HTERT RPE-1 (cell line): ENCODE results near the gene TMEM37.
"Not testable (repeated sequence)": the region's sequence is repeated elsewhere in the genome, so short reads cannot be mapped to it uniquely, and the experiment has no call there.

ENCODE experiments used
- in situ Hi-C: fragments of 300-500 bp; cut with MboI; formaldehyde crosslinking; loops from 4 replicates; pipeline ENCODE4 v1.14.3; 2020; ENCODE audit warnings: low sequenced_read_pairs

The TMEM37 gene, protein sequence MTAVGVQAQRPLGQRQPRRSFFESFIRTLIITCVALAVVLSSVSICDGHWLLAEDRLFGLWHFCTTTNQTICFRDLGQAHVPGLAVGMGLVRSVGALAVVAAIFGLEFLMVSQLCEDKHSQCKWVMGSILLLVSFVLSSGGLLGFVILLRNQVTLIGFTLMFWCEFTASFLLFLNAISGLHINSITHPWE

DNA sequence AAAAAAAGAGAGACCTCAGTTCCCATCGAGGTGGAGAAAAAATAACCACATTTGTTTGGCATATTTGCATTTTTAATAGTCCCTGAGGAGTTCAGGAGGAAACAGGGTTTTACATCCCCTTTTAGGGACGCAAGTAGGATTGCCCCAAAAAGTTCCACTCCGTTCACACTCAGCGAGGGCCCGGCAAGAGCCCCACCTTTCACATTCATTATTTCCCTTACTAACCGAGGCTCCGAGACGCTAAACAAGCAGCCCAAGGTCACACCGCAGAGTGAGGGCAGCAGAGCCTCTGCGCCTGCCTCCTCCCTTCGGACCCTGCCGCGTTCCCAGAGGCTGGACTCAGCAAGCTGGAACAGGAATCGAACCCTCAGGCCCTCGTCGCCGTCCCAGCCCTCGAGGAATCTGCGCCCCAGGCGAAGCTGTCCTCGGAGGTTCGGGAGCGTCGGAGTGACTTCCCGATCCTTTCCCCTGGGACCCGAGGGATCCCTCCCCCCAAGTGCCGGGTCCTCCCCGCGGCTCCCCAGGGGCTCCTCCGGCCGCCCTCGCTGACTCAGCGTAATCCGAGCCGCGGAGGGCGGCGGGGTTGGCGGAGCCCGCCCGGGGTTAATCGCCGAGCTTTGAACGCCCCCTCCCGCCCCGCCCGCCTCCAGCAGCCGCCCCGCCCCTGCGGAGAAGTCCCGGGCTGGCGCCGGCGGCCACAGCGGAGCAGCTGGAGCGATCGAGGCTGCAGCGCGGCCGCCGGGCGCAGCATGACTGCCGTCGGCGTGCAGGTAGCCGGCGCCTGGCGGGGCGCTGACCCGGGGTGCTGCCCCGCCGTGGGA is at the start of gene TMEM37:
Gene TMEM37, plus strand, starts transcription at position 700 of the 821 bp plus-strand sequence. Its CDS starts 50 bp downstream, at position 750.
- in situ Hi-C loops = no loop called here

- in situ Hi-C loops = no loop called here
Observed at GRCh38 chr2:119383410-119384140, 48.1 kb upstream of the TMEM37 start.

DNA sequence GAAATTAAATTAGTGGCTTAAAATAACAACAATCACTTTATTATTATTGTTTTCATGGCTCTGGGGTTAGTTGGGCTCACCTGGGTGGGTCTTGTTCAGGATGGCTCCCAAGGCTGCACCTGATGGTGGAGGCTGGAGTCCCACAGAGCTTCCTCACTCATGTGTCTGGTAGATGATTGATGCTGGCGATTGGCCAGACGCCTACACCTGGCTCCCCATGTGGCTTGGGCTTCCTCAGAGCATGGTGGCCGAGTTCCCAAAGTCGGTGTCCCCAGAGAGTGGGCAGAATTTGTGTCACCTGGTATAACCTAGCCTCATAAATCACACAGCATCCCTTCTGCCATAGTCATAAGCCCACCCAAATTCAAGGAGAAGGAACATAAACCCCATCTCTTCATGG is 46.7 kb upstream of the TMEM37 start:
- in situ Hi-C loops = no loop called here

GRCh38 chr2:119385466-119385865 is 46.2 kb upstream of the TMEM37 start:
- in situ Hi-C loops = no loop called here

- in situ Hi-C loops = no loop called here
Observed at GRCh38 chr2:119387381-119388129, 44.1 kb upstream of the TMEM37 start.

GRCh38 chr2:119389615-119390306 is 41.9 kb upstream of the TMEM37 start:
- in situ Hi-C loops = no loop called here

GRCh38 chr2:119393971-119394748 is 37.5 kb upstream of the TMEM37 start:
- in situ Hi-C loops = no loop called here

- in situ Hi-C loops = no loop called here
Observed at GRCh38 chr2:119397196-119397595, 34.5 kb upstream of the TMEM37 start.

DNA sequence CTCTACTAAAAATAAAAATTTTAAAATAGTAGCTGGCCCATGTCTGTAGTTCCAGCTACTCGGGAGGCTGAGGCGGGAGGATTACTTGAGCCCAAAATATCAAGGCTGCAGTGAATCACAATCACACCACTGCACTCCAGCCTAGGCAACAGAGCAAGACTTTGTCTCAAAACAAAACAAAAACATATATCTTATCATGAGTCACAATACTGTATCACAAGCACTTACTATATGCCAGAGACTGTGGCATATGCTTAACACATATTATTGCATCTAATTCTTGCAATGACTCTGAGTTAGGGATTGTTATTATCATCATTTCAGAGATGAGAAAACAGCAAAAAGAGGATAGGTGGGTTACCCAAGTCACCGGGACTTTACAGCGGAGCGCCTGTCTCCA is 29.5 kb upstream of the TMEM37 start:
- in situ Hi-C loops = no loop called here

DNA sequence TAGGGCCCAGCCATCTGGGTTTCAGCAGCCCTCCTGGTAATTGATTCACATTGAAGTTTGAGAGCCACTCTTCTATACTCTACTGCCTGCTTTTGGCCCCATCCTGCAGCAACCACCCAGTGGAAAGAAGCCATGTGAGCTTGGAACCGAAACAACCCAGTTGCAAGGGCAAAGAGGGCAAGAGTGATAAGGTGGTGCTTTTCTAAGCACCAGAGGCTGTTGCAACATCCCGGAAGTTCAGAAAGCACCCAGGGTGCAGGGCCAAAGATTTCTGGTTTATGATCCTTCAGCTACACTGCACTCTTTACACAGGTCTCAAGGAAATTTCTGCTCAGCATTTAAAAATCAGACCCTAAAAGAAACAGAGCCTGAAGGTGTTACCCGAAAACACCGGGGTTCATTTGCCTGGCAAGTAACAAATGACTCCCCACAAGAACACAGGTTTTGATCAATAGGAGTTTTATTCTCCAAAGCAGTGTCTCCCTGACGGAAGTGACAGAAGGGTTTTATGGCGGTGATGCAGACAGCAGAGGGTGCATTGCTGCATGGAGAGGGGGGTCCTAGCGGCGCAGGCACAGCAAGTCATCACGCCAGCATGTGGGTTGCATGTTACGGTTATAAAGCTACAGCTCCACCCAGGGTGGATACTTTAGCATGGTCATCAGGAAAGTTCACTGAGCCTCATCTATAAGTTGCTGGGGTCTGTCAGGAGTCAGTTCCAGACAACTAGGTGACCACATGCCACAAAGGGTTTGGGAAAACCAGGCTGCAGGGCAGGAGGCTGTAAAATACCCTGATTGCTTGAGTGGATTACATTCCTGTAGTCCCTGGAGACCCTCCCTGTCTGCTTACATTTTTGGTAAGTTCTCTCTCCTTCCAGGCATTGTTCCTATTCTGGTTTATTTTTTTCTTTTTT is 28.8 kb upstream of the TMEM37 start:
- in situ Hi-C loops = no loop called here

DNA sequence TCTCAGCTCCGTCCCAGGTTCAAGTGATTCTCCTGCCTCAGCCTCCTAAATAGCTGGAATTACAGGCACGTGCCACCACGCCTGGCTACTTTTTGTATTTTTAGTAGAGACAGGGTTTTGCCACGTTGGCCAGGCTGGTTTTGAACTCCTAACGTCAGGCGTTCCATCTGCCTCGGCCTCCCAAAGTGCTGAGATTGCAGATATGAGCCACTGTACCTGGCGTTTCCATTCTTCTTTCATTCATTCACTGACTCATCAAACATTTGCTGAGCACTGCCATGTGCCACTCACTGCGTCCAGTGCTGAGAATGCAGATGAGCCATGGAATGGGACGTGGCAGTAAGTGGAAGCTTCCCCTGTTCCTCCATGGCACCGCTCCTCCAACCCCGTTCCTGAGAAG is 28.0 kb upstream of the TMEM37 start:
- in situ Hi-C loops = not testable (repeated sequence)

GRCh38 chr2:119405151-119405550 is 26.5 kb upstream of the TMEM37 start:
- in situ Hi-C loops = no loop called here

DNA sequence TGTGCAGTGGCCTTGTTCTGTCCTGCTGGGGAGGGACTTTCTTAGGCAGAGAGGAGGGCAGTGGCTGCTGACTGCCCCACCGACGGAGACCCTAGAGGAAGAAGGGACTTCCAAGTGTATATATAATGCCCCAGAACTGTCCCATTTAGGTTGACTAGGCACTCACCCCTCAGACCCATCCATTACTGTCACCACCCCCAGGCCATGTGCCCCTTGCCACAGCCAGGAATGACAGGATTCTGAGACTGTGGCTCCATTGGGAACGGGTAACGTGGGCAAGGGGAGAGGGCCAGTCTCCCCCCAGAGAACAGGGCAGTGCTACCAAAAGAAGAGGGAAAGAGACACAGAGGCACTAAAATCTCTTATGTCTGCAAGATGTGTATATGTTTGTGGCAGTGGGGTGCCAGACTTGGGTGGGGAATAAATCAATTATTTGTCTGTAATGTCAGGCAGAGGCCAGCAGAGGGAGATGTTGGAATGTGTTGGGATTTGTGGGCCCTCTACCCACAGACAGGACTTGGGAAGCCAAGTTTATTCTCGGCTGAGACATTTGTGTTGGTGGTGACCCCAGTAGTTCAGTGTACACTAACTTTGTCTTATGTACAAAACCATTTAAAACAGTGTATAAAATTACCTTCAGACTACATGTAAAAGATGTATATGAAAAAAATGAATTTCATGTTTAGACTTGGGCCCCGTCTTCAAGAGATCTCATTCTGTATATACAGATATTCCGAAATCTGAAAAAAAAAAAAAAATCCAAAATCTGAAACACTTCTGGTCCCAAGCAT is 24.0 kb upstream of the TMEM37 start:
- in situ Hi-C loops = no loop called here

DNA sequence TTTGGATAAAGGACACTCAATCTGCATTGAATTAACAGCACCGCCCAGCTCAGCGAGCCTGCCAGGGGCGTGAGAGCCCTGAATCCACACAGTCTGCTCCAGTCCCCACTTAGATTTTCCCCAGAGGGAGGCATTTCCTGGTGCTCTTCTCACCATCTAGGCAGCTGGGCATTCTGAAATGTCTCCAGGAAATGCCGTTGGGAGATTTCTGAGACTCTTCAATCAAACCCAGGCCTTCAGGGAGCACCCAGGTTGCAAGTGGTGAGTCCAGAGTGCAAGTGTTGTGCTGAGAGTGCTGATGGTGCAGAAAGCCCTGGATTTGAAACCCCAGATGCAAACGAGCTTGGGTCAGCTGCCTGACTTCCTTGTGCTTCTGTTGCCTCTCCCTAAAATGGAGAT is 23.4 kb upstream of the TMEM37 start:
- in situ Hi-C loops = no loop called here

GRCh38 chr2:119409506-119409905 is 22.1 kb upstream of the TMEM37 start:
- in situ Hi-C loops = no loop called here

GRCh38 chr2:119414894-119415293 is 16.8 kb upstream of the TMEM37 start:
- in situ Hi-C loops = no loop called here

- in situ Hi-C loops = no loop called here
Observed at GRCh38 chr2:119415630-119416029, 16.0 kb upstream of the TMEM37 start.
